ENCODE measurements around the gene ELAVL3.
A peak's percentile ranks its signal among the peaks of the same experiment; 100 is the strongest.
"Not testable (repeated sequence)": the region's sequence is repeated elsewhere in the genome, so short reads cannot be mapped to it uniquely, and the experiment has no call there.

ELAVL3 gene

GRCh38 chr19:11458912-11459311 is 21.9 kb downstream of the ELAVL3 start:
- not testable (repeated sequence) for DNase-seq (ENCODE audit: low read depth in 1 of 2, low spot score in 1 of 2)

GRCh38 chr19:11458236-11458900 is 22.5 kb downstream of the ELAVL3 start:
- DNase-seq (ENCODE audit: low read depth in 1 of 2, low spot score in 1 of 2), result no peak

- DNase-seq (ENCODE audit: low read depth in 1 of 2, low spot score in 1 of 2), result no peak
These were observed 23.0 kb downstream of the ELAVL3 start for GRCh38 chr19:11457831-11458230.

GRCh38 chr19:11457115-11457514 is 23.7 kb downstream of the ELAVL3 start:
- DNase-seq (ENCODE audit: low read depth in 1 of 2, low spot score in 1 of 2), result no peak

GRCh38 chr19:11456659-11457058 is 24.2 kb downstream of the ELAVL3 start:
- DNase-seq (ENCODE audit: low read depth in 1 of 2, low spot score in 1 of 2), result no peak

- DNase-seq (ENCODE audit: low read depth in 1 of 2, low spot score in 1 of 2), result not testable (repeated sequence)
These were observed 25.7 kb downstream of the ELAVL3 start for GRCh38 chr19:11455233-11455554.

- DNase-seq (ENCODE audit: low read depth in 1 of 2, low spot score in 1 of 2), result no peak
These were observed 27.1 kb downstream of the ELAVL3 start for GRCh38 chr19:11453468-11454341.

GRCh38 chr19:11452620-11453310 is 28.1 kb downstream of the ELAVL3 start:
- DNase-seq (ENCODE audit: low read depth in 1 of 2, low spot score in 1 of 2), result no peak

GRCh38 chr19:11451871-11452619 is 28.8 kb downstream of the ELAVL3 start:
- DNase-seq (ENCODE audit: low read depth in 1 of 2, low spot score in 1 of 2), result no peak

GRCh38 chr19:11451327-11451870 is 29.4 kb downstream of the ELAVL3 start:
- DNase-seq (ENCODE audit: low read depth in 1 of 2, low spot score in 1 of 2), result no peak

- no peak for DNase-seq (ENCODE audit: low read depth in 1 of 2, low spot score in 1 of 2)
These were observed 30.1 kb downstream of the ELAVL3 start for GRCh38 chr19:11450570-11451326.

GRCh38 chr19:11448923-11449554 is 31.8 kb downstream of the ELAVL3 start:
- DNase-seq (ENCODE audit: low read depth in 1 of 2, low spot score in 1 of 2), result no peak

- no peak for DNase-seq (ENCODE audit: low read depth in 1 of 2, low spot score in 1 of 2)
These were observed 32.4 kb downstream of the ELAVL3 start for GRCh38 chr19:11448410-11448809.

GRCh38 chr19:11447347-11448262 is 33.2 kb downstream of the ELAVL3 start:
- no peak for DNase-seq (ENCODE audit: low read depth in 1 of 2, low spot score in 1 of 2)

- DNase-seq (ENCODE audit: low read depth in 1 of 2, low spot score in 1 of 2), result peak; percentile 14 to 39
These were observed 34.1 kb downstream of the ELAVL3 start for GRCh38 chr19:11446652-11447301.

GRCh38 chr19:11446271-11446651 is 34.6 kb downstream of the ELAVL3 start:
- DNase-seq (ENCODE audit: low read depth in 1 of 2, low spot score in 1 of 2), result no peak

- no peak for DNase-seq (ENCODE audit: low read depth in 1 of 2, low spot score in 1 of 2)
These were observed 35.7 kb downstream of the ELAVL3 start for GRCh38 chr19:11445141-11445540.

- no peak for DNase-seq (ENCODE audit: low read depth in 1 of 2, low spot score in 1 of 2)
These were observed 36.8 kb downstream of the ELAVL3 start for GRCh38 chr19:11444059-11444458.
